Measurements from ENCODE around the gene PKP2.

Gene PKP2

DNA sequence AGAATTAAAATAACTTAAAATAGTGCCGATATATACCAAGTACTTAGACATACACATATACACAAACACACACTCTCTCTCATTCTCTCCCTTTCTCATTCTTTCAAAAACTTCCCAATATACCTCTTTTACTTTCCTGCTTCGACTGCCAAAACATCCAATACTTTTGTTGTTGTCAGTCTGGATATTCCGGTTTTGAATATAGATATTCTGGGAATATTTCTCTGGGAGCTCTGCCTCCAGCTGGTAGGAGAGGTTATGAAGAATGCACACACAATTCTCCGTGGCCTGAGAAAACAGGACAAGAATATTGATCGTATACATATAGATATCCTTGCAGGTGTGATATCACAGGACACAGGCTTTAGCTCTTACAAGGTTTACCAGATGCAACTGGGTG is 74.2 kb downstream of the PKP2 start:
- H3K36me3 Mint-ChIP-seq (ENCODE audit: low read depth): no peaks in the 10 kb centered on the region
- H3K27me3 Mint-ChIP-seq: peaks cover under 1% of the 10 kb centered on the region
- H3K27ac Mint-ChIP-seq: no peak overlapping the region
- H3K4me1 Mint-ChIP-seq (ENCODE audit: low read depth): no peaks in the 10 kb centered on the region
- H3K9me3 Mint-ChIP-seq: no peaks in the 10 kb centered on the region
- no peak overlapping the region for H3K4me3 Mint-ChIP-seq

DNA sequence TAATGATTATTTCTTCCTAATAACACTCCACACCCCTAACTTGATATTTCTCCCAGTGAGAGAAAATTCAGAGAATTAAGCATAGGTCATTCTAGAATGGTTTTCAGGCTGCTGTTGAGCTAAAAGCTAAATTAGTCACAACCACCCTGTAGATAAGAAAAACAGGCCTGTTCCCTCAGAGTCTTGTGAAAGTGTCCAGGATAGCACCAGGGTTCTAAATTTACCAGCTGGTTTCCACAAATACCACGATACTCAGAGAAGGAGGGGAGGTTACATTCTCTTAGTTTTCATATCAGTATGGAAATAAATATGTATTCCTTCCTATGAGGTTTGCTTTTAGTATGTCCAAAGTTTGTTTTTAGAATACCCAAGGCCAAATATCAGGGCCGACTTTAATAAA is 74.9 kb downstream of the PKP2 start:
- Mint-ChIP-seq H3K36me3 (ENCODE audit: low read depth) (no peaks in the 10 kb centered on the region), H3K4me1 (ENCODE audit: low read depth) (no peaks in the 10 kb centered on the region), H3K27ac (no peak overlapping the region), H3K4me3 (no peak overlapping the region), H3K27me3 (peaks cover 7% of the 10 kb centered on the region), H3K9me3 (no peaks in the 10 kb centered on the region)

DNA sequence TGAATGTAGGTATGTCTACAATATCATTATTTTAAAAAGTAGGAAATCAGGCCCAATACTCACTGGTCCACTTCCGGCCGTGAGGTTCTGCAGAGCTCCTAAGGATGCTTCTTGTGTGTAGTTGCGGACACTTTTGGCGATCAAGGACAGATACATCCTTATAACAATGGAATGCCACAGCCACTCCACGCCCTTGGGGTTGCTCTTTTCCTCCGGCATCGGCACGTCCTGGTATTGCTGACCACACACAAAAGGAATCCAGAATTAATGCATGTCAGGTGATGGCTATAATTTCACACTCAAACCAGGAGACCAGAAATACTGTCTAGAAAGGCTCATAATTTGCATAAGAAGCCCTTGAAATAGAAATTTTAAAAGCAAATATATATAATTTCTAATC is 75.3 kb downstream of the PKP2 start:
- no peak overlapping the region for H3K27ac Mint-ChIP-seq
- H3K27me3 Mint-ChIP-seq: peaks cover 10% of the 10 kb centered on the region
- no peaks in the 10 kb centered on the region for H3K36me3 Mint-ChIP-seq (ENCODE audit: low read depth)
- no peaks in the 10 kb centered on the region for H3K9me3 Mint-ChIP-seq
- H3K4me1 Mint-ChIP-seq (ENCODE audit: low read depth): no peaks in the 10 kb centered on the region
- no peak overlapping the region for H3K4me3 Mint-ChIP-seq

DNA sequence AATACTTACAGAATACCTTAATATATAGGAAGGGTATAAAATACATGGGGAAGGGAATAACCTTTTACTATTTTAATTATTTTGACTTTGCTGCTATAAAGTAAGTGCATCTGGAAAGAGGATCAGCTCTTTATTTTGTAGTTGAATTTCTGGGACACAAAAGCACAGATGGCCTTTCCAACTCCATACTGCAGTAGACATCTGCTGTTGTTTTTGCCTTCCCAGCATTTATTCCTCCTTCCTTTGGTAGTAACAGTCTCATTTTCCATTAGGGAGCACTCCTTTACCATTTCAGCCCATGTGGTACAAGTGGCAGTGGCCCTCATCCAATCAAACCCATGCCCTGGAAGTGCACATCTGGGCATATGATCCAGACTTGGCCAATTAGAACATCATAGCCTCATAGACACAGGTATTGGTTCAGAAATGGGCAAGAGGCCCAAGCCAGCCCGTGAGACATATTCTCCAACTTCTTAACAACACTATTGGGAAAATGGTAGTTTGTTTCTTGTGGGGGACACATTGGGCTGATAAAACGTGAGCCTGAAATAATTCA is 76.1 kb downstream of the PKP2 start:
- no peak overlapping the region for H3K4me3 Mint-ChIP-seq
- H3K27me3 Mint-ChIP-seq: peaks cover 10% of the 10 kb centered on the region
- no peak overlapping the region for H3K27ac Mint-ChIP-seq
- H3K36me3 Mint-ChIP-seq (ENCODE audit: low read depth): no peaks in the 10 kb centered on the region
- H3K9me3 Mint-ChIP-seq: no peaks in the 10 kb centered on the region
- H3K4me1 Mint-ChIP-seq (ENCODE audit: low read depth): no peaks in the 10 kb centered on the region

DNA sequence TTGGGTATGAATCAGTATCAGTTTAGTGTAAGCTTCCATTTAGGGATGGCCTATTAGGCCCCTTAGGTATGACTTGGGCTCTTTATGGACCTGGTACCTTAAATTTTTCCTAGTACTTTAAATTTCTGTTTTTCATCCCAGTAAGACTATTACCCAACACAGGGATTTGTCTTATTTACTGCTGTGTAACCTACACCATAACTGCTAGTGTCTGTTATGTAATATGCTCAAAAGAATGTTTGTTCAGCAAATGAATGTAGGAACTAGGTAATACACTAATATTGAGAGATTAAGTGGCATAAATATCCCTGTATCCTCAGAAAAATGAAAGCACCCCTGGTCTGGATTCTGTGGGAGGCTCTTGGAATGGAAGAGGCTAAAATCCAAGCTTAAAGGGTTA is 77.2 kb downstream of the PKP2 start:
- Mint-ChIP-seq H3K4me1 (ENCODE audit: low read depth) (no peaks in the 10 kb centered on the region), H3K27me3 (peaks cover 10% of the 10 kb centered on the region), H3K36me3 (ENCODE audit: low read depth) (no peaks in the 10 kb centered on the region), H3K27ac (no peak overlapping the region), H3K4me3 (no peak overlapping the region), H3K9me3 (no peaks in the 10 kb centered on the region)

DNA sequence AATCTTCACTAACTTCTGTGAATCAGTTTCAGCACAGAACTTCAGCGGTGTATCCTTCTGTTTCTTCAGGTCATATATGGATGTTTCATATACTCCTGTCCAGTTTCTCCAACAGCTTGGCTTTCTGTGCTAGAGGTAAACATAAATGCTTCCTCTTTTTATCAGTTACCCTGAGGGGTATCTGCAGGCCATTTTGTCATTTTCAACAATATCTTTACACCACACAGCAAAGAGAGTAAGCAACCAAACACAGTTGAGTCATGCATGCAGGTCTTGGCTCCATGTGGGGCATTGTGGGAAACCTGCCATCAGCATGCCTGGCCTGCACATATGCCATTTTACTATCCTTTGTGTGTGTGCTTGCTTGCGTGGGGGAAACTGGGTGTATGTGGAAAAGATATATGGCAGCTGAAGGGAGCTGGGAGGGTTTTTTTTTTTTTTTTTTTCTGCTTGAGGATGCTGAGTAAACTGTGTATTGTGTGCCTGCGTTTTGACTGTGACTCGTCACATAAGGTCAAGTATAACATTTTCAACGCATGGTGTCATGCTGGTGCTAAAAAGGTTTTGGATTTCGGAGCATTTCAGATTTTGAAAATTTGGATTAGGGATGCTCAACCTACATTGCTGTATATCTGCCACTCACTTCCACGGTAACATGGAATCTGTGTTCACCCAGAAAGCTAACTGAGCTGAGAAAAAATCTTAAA is 84.7 kb downstream of the PKP2 start:
- no peak overlapping the region for H3K4me3 Mint-ChIP-seq
- no peak overlapping the region for H3K27ac Mint-ChIP-seq
- no peaks in the 10 kb centered on the region for H3K36me3 Mint-ChIP-seq (ENCODE audit: low read depth)
- H3K9me3 Mint-ChIP-seq: peaks cover 13% of the 10 kb centered on the region
- no peaks in the 10 kb centered on the region for H3K4me1 Mint-ChIP-seq (ENCODE audit: low read depth)
- peaks cover 23% of the 10 kb centered on the region for H3K27me3 Mint-ChIP-seq

DNA sequence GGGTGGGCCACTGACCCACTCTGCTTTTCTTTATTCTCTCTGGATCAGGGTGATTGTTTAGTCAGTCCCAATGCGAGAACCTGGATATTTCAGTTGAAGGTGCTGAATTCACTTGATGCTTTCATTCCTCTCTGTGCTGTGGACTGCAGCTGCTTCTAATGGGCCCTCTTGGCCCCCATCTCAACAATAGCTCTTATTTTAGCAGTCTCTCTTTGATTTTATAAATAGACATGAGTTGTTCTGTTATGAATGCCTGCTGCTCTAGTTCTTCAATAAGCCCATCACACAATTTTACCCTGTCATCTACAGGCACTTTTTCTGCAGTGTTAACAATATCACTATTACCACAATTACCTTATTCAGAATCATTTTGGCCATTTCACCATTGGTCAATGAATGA is 86.7 kb downstream of the PKP2 start:
- H3K36me3 Mint-ChIP-seq (ENCODE audit: low read depth): no peaks in the 10 kb centered on the region
- no peak overlapping the region for H3K27ac Mint-ChIP-seq
- peaks cover 24% of the 10 kb centered on the region for H3K27me3 Mint-ChIP-seq
- H3K4me3 Mint-ChIP-seq: no peak overlapping the region
- H3K4me1 Mint-ChIP-seq (ENCODE audit: low read depth): no peaks in the 10 kb centered on the region
- H3K9me3 Mint-ChIP-seq: peaks cover 21% of the 10 kb centered on the region

DNA sequence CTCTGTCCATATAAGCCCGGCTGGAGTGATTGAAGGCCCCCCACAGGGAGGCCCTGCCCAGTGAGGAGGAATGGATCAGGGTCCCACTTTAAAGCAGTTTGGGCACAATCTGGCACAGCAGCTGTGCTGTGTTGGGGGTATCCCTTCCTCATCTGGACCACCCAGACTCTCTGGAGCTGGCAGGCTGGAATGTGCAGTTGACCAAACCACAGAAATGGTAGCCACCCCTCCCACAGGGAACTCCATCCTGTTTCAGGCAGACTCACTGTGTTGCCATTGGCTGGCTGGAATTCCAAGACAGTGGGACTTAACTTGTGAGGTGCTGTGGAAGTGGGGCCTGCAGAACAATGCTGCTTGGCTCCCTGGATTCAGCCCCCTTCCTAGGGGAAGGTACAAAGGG is 87.4 kb downstream of the PKP2 start:
- no peak overlapping the region for H3K4me3 Mint-ChIP-seq
- H3K27ac Mint-ChIP-seq: no peak overlapping the region
- peaks cover 21% of the 10 kb centered on the region for H3K9me3 Mint-ChIP-seq
- peaks cover 21% of the 10 kb centered on the region for H3K27me3 Mint-ChIP-seq
- H3K4me1 Mint-ChIP-seq (ENCODE audit: low read depth): no peaks in the 10 kb centered on the region
- H3K36me3 Mint-ChIP-seq (ENCODE audit: low read depth): no peaks in the 10 kb centered on the region

DNA sequence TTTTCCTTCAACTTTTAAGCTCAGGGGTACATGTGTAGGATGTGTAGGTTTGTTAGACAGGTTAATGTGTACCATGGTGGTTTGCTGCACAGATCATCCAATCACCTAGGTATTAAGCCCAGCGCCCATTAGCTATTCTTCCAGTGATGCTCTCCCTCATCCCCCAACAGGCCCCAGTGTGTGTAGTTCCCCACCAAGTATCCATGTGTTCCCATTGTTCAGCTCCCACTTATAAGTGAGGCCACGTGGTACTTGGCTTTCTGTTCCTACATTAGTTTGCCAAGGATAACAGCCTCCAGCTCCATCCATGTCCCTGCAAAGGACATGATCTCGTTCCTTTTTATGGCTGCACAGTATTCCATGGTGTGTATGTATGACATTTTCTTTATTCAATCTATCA is 92.3 kb downstream of the PKP2 start:
- Mint-ChIP-seq H3K9me3 (peaks cover 21% of the 10 kb centered on the region), H3K4me1 (ENCODE audit: low read depth) (no peaks in the 10 kb centered on the region), H3K27ac (no peak overlapping the region), H3K4me3 (no peak overlapping the region), H3K27me3 (peaks cover 15% of the 10 kb centered on the region), H3K36me3 (ENCODE audit: low read depth) (no peaks in the 10 kb centered on the region)

DNA sequence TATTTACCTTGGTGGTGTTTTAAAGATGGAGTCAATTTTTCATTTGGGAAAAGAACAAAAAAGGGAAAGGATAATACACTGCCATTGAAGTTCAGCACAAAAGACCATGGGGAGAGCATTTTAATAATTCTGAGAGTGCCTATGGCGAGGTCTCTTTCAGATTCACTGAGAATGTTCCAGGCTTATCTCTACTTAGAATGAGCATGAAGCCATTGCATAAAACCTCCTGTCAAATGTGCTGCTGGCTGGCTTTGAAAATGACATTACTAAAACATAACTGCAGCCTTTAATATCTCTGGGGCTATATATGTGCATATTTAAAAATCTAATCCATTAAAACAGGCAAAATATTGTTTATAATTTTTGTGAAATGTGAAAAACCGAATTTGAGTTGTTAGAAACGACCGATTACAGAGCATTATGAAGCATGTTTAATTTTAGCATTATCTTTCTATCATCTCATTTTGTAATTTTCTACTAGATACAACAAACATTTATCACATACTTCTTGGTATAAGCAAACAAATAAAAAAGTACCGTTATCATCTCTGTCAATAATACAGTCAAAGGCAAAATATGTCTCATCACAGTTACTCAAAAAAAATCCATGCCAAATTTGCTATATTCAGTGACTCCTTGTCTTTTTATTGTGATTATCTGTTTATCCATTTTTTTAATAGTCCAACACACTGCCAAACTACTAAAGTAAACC is 95.2 kb downstream of the PKP2 start:
- Mint-ChIP-seq H3K36me3 (ENCODE audit: low read depth) (no peaks in the 10 kb centered on the region), H3K9me3 (peaks cover 4% of the 10 kb centered on the region), H3K4me3 (no peak overlapping the region), H3K27ac (no peak overlapping the region), H3K27me3 (peaks cover 3% of the 10 kb centered on the region), H3K4me1 (ENCODE audit: low read depth) (no peaks in the 10 kb centered on the region)

DNA sequence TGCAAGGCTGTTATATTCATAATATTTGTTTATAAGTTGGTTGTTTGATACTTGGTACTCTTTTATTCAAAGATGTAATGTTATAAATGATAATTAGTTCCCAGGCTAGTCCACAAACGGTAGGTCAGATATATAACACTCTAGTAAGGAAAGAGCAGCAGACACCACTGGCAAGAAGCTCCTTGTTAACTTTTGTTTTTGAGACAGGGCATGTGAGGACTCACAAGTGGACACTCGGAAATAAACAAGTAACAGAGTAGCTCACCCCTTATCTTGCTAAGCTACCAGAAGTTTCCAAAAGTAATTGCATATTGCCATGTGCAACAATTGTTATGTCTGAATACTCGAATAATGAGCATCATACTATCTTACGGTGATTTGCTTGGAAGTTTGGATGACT is 102.3 kb downstream of the PKP2 start:
- H3K4me3 Mint-ChIP-seq: no peak overlapping the region
- H3K27me3 Mint-ChIP-seq: peaks cover 4% of the 10 kb centered on the region
- H3K36me3 Mint-ChIP-seq (ENCODE audit: low read depth): no peaks in the 10 kb centered on the region
- H3K27ac Mint-ChIP-seq: no peak overlapping the region
- no peaks in the 10 kb centered on the region for H3K4me1 Mint-ChIP-seq (ENCODE audit: low read depth)
- no peaks in the 10 kb centered on the region for H3K9me3 Mint-ChIP-seq

DNA sequence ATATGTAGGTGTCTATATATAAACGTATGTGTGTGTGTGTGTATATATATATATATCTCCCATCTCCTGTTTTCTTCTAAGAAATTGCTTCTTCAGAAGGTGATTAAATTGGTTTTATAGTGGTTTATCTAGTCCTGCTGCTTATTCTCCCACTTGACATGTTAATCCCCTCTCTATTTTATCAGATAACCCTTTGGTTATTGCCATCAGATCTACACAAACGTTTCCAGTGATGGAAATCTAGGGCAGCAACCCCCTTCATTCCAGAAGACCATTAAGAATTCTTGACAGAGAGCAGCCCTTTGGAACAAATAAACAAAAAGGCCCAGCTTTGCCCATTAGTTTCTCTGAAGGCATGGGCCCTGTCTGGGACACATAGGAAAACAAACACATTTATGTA is 106.7 kb downstream of the PKP2 start:
- Mint-ChIP-seq H3K4me3 (no peak overlapping the region), H3K27me3 (peaks cover 4% of the 10 kb centered on the region), H3K36me3 (ENCODE audit: low read depth) (no peaks in the 10 kb centered on the region), H3K4me1 (ENCODE audit: low read depth) (no peaks in the 10 kb centered on the region), H3K9me3 (no peaks in the 10 kb centered on the region), H3K27ac (no peak overlapping the region)

DNA sequence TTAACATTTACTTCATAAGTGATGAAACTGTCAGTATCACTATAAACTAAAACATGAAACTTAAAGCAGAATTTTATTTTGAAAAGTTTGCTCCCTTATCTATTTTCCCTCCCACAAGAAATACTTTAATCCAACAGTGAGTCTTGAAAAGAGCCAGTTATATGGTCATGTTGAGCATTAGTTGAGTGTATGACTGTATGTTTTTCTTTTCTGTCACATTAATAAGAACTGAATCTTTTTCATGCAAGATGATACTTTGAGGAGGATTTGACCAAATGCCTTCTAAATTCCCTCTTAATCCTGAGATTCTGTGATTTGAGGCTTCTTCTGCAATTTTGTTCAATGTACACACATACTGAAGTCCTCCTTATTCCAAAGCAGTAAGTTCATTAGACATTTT is 107.1 kb downstream of the PKP2 start:
- H3K4me3 Mint-ChIP-seq: no peak overlapping the region
- no peaks in the 10 kb centered on the region for H3K36me3 Mint-ChIP-seq (ENCODE audit: low read depth)
- H3K27ac Mint-ChIP-seq: no peak overlapping the region
- H3K9me3 Mint-ChIP-seq: no peaks in the 10 kb centered on the region
- H3K4me1 Mint-ChIP-seq (ENCODE audit: low read depth): no peaks in the 10 kb centered on the region
- peaks cover 4% of the 10 kb centered on the region for H3K27me3 Mint-ChIP-seq

DNA sequence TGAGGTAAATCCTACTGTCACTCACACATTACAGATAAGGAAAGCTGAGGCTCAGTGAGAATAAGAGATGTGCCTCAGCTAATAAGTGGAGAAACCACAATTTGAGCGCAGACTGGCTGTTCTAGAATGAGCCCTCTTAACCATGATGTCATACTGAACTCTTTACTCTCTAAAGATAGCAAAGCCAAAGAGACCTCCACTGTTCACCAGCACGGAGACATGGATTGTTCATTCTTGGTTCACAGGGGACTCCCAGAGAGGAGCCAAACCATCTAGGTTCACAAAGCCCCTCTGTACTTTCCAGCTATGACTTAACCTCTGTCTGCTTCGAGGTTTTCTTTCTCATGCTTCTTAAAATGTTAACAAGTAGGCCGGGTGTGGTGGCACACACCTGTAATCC is 108.2 kb downstream of the PKP2 start:
- Mint-ChIP-seq H3K4me1 (ENCODE audit: low read depth) (no peaks in the 10 kb centered on the region), H3K27me3 (peaks cover 4% of the 10 kb centered on the region), H3K36me3 (ENCODE audit: low read depth) (no peaks in the 10 kb centered on the region), H3K27ac (no peak overlapping the region), H3K9me3 (no peaks in the 10 kb centered on the region), H3K4me3 (no peak overlapping the region)

DNA sequence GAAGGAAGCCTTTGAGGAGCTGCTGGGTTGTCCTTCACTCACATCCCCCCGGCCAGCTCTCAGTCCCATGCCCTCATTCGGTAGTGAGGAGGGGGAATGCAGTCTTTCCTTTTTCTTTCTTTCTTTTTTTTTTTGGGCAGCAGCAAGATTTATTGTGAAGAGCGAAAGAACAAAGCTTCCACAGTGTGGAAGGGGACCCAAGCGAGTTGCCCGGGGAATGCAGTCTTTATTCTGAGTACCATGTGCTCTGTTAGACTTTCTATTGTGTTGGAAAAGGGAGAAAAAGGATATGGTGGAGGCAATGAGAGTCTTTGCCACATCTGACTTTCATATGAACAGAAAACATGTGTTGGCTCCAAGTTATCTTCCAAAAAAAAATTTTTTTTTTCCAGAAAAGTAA is 111.0 kb downstream of the PKP2 start:
- H3K36me3 Mint-ChIP-seq (ENCODE audit: low read depth): no peaks in the 10 kb centered on the region
- H3K9me3 Mint-ChIP-seq: no peaks in the 10 kb centered on the region
- H3K4me3 Mint-ChIP-seq: no peak overlapping the region
- H3K27me3 Mint-ChIP-seq: peaks cover 8% of the 10 kb centered on the region
- H3K27ac Mint-ChIP-seq: no peak overlapping the region
- H3K4me1 Mint-ChIP-seq (ENCODE audit: low read depth): no peaks in the 10 kb centered on the region

DNA sequence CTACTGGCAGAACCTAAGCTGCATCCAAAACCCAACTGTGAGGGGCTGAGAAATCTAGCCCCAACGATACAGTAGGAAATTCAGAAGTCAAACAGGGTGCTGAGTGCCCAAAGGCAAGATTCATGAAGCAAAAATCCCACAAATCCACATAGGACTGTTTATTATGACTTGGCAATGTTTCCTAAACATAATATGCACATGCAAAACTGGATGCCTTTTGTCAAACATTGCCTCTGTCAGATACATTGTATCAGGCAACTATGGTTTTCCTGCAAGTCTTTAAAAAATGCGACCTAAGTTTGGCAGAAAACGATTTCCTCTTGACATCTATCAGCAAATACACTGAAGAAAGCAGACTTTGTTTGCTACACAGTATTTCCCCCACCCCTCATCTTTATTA is 113.5 kb downstream of the PKP2 start:
- no peaks in the 10 kb centered on the region for H3K4me1 Mint-ChIP-seq (ENCODE audit: low read depth)
- H3K36me3 Mint-ChIP-seq (ENCODE audit: low read depth): no peaks in the 10 kb centered on the region
- peaks cover 11% of the 10 kb centered on the region for H3K27me3 Mint-ChIP-seq
- H3K27ac Mint-ChIP-seq: no peak overlapping the region
- H3K4me3 Mint-ChIP-seq: no peak overlapping the region
- H3K9me3 Mint-ChIP-seq: no peaks in the 10 kb centered on the region
